HG03066 (cell line): ENCODE results near the gene MINPP1.
"Not testable (repeated sequence)": the region's sequence is repeated elsewhere in the genome, so short reads cannot be mapped to it uniquely, and the experiment has no call there.

Source experiments
- ATAC-seq: cut with Tn5 transposase; IDR thresholded peaks from one replicate; pipeline ENCODE4 v1.9.1; 2021; ENCODE audit warnings: low read depth; ENCODE audit not compliant: unreplicated experiment

MINPP1 gene

GRCh38 chr10:87560495-87561129 lies 55.9 kb downstream of the MINPP1 start:
- ATAC-seq: no peak

GRCh38 chr10:87562750-87563149 lies 58.1 kb downstream of the MINPP1 start:
- no peak for ATAC-seq

GRCh38 chr10:87565010-87565409 lies 60.3 kb downstream of the MINPP1 start:
- no peak for ATAC-seq

GRCh38 chr10:87575851-87576250 lies 71.2 kb downstream of the MINPP1 start:
- ATAC-seq: no peak

- no peak for ATAC-seq
These were observed 73.6 kb downstream of the MINPP1 start for GRCh38 chr10:87578160-87578841.

- ATAC-seq: no peak
These were observed 74.2 kb downstream of the MINPP1 start for GRCh38 chr10:87578842-87579401.

GRCh38 chr10:87579563-87579962 lies 74.9 kb downstream of the MINPP1 start:
- ATAC-seq: no peak

GRCh38 chr10:87580016-87580415 lies 75.3 kb downstream of the MINPP1 start:
- ATAC-seq: no peak

- no peak for ATAC-seq
These were observed 81.1 kb downstream of the MINPP1 start for GRCh38 chr10:87585565-87586514.

GRCh38 chr10:87589645-87590051 lies 85.0 kb downstream of the MINPP1 start:
- no peak for ATAC-seq

GRCh38 chr10:87590705-87591588 lies 86.3 kb downstream of the MINPP1 start:
- ATAC-seq: no peak

GRCh38 chr10:87591589-87591886 lies 86.8 kb downstream of the MINPP1 start:
- ATAC-seq: no peak

- ATAC-seq: not testable (repeated sequence)
These were observed 88.2 kb downstream of the MINPP1 start for GRCh38 chr10:87592920-87593319.

GRCh38 chr10:87593702-87594101 lies 89.0 kb downstream of the MINPP1 start:
- no peak for ATAC-seq

GRCh38 chr10:87594181-87594580 lies 89.5 kb downstream of the MINPP1 start:
- no peak for ATAC-seq

GRCh38 chr10:87594864-87595263 lies 90.2 kb downstream of the MINPP1 start:
- ATAC-seq: no peak

GRCh38 chr10:87596351-87596750 lies 91.7 kb downstream of the MINPP1 start:
- no peak for ATAC-seq

- ATAC-seq: no peak
These were observed 94.0 kb downstream of the MINPP1 start for GRCh38 chr10:87598700-87599099.

GRCh38 chr10:87600581-87600980 lies 95.9 kb downstream of the MINPP1 start:
- ATAC-seq: no peak
